Esophagus squamous epithelium (tissue), 4 donors: Measurements from ENCODE around the gene SMIM10.

ENCODE experiments used
- POLR2A ChIP-seq, 4 donors: fragments of 450-650 bp; IDR thresholded peaks; one replicate each; pipeline ENCODE4 v1.6.1; 2017; ENCODE audit warnings: antibody characterized with exemption in 4 of 4, mild to moderate bottlenecking in 4 of 4, moderate library complexity in 3 of 4
- TF ChIP-seq, protein P1 (sequence below), 6 experiments: fragments of 450-650 bp in 4 of 6; fragments of 200-600 bp in 2 of 6; sonication (generic) in 2 of 6; IDR thresholded peaks; one replicate each; pipeline ENCODE4 v1.5.1; 2016 to 2019; ENCODE audit warnings: antibody characterized with exemption in 6 of 6, mild to moderate bottlenecking in 4 of 6, moderate library complexity in 4 of 6

DNA sequence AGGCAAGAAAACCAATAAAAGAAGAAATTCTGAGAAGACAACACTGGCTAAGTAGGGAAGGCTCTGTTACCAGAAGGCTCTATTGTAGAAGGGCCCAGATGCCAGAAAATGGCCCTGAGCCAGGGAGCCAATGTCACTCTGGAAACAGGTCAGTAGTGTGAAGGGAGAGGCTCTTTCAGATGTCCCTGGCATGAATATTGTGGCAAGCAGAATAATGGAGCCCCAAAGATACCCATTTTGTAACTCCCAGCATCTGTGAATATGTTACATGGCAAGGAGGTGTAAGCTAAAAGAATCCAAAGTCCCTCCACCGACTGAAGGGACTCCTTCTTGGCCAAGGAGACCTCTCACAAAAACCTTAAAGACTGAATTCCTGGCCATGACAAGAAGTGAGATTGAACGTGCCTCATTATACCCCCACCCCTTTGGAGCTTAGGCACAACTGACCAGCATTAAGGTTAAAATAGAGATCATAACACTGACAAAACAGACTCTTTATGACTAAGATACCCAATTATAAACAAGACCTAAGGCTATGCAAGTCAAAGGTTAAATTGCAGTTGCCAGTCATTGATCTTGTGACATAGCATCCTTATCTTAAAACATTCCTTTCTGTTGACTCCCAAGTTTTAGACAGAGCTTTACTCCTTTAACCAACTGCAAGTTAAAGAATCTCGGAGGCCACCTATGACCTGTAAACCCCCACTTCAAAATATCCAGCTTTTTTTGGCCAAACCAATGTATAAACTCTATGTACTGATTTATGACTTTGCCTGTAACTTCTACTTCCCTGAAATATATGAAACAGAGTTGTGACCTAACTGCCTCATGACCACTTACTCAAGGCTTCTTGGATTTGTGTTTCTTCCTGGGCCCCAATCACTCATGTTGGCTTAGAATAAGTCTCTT, 42.2 kb upstream of the SMIM10 start:
- TF ChIP-seq, protein P1, sequence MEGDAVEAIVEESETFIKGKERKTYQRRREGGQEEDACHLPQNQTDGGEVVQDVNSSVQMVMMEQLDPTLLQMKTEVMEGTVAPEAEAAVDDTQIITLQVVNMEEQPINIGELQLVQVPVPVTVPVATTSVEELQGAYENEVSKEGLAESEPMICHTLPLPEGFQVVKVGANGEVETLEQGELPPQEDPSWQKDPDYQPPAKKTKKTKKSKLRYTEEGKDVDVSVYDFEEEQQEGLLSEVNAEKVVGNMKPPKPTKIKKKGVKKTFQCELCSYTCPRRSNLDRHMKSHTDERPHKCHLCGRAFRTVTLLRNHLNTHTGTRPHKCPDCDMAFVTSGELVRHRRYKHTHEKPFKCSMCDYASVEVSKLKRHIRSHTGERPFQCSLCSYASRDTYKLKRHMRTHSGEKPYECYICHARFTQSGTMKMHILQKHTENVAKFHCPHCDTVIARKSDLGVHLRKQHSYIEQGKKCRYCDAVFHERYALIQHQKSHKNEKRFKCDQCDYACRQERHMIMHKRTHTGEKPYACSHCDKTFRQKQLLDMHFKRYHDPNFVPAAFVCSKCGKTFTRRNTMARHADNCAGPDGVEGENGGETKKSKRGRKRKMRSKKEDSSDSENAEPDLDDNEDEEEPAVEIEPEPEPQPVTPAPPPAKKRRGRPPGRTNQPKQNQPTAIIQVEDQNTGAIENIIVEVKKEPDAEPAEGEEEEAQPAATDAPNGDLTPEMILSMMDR (IDR thresholded peaks at IDR 0.05): no peak
- no peak for TF ChIP-seq POLR2A (IDR thresholded peaks at IDR 0.05)
